ENCODE results near the gene UBE3D. TPM values are rescaled to one million over a fixed set of nuclear protein-coding genes. Genes with fewer than 3 reads are reported as not detected.

Gene UBE3D
- total RNA-seq, 1 donor from 2014 or later, result 4.4 TPM

DNA sequence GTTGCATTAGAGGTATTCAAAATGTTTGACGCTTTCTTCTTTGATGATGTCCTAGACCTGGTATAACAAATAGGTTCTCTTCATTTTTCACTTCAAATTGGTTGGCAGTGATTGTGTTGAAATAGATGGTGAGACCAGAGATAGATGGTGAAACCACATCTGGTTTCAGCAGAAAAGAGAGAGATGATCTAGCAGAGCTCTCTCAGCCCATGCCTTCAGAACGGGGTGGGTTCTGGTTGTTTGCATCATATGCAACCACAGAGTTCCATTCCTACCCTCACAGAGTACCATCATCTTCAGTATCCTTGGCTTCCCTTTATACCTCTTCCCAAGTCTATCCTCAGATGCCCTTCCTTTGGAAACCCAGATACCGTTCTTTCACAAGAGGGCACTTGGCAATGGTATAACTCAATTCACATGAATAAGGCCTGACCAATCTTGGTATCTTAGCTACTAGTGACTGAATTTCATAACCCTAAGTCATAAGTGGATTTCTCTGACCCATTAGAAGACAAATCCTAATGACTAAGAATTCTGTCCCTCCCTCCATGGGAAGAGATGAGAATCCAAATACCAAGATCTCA, 93.7 kb downstream of the UBE3D start:
- H3K4me3 ChIP-seq, result no peak overlapping the region
- no peaks in the 10 kb centered on the region for H3K36me3 ChIP-seq
- TF ChIP-seq, protein P1, sequence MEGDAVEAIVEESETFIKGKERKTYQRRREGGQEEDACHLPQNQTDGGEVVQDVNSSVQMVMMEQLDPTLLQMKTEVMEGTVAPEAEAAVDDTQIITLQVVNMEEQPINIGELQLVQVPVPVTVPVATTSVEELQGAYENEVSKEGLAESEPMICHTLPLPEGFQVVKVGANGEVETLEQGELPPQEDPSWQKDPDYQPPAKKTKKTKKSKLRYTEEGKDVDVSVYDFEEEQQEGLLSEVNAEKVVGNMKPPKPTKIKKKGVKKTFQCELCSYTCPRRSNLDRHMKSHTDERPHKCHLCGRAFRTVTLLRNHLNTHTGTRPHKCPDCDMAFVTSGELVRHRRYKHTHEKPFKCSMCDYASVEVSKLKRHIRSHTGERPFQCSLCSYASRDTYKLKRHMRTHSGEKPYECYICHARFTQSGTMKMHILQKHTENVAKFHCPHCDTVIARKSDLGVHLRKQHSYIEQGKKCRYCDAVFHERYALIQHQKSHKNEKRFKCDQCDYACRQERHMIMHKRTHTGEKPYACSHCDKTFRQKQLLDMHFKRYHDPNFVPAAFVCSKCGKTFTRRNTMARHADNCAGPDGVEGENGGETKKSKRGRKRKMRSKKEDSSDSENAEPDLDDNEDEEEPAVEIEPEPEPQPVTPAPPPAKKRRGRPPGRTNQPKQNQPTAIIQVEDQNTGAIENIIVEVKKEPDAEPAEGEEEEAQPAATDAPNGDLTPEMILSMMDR (IDR thresholded peaks at IDR 0.05), result no peak
- H3K9me3 ChIP-seq, result no peaks in the 10 kb centered on the region
- no peaks in the 10 kb centered on the region for H3K4me1 ChIP-seq
- H3K27me3 ChIP-seq, result no peaks in the 10 kb centered on the region
- ATAC-seq (no peak), DNase-seq (no peak)
- no peak overlapping the region for H3K27ac ChIP-seq
- intact Hi-C loops (cut with DNase I), result no loop called here

DNA sequence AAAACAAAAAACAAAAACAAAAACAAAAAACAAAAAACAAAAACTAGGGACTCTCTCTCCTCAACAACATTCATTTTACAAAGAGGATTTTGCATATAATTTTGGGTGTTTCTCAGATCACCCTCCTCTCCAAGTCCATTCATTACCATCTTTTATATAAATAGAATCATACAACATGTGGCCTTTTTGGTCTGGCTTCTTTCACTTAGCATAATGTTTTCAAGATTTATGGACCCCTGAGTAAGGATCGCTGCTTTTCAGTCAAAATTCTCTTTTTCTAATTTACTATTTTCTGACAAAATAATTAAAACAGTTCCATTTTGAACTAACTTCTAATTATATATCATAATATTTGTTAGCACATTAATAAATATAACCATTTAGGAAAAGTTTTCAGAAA, 94.8 kb downstream of the UBE3D start:
- Histone ChIP-seq H3K9me3 (no peaks in the 10 kb centered on the region), H3K27ac (no peak overlapping the region), H3K4me3 (no peak overlapping the region), H3K4me1 (no peaks in the 10 kb centered on the region), H3K27me3 (no peaks in the 10 kb centered on the region), H3K36me3 (no peaks in the 10 kb centered on the region)
- ATAC-seq (no peak), DNase-seq (no peak)
- TF ChIP-seq, protein P1 (IDR thresholded peaks at IDR 0.05), result no peak
- intact Hi-C loops (cut with DNase I), result no loop called here

DNA sequence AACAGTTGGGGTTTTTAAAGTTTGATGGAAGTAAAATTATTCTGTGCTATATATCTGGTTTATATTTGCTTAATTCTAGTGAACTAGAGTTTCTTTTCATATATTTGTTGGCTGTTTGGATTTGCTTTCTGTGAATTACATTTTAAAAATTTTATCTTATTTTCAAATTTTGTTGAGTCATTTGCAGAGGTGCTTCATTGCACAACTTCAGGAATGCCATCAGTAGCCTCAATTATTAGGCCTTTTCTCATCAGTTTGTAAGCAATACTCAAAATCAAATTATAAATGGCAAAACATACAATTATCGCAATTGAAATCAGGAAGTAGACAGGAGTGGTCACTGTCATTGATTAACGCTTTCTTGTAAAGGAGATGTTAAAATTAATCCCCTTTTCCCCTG, 96.9 kb downstream of the UBE3D start:
- Histone ChIP-seq H3K27me3 (no peaks in the 10 kb centered on the region), H3K4me1 (no peaks in the 10 kb centered on the region), H3K27ac (no peak overlapping the region), H3K36me3 (no peaks in the 10 kb centered on the region), H3K9me3 (no peaks in the 10 kb centered on the region), H3K4me3 (no peak overlapping the region)
- TF ChIP-seq, protein P1 (IDR thresholded peaks at IDR 0.05), result no peak
- intact Hi-C loops (cut with DNase I), result no loop called here
- no peak for DNase-seq
- no peak for ATAC-seq

DNA sequence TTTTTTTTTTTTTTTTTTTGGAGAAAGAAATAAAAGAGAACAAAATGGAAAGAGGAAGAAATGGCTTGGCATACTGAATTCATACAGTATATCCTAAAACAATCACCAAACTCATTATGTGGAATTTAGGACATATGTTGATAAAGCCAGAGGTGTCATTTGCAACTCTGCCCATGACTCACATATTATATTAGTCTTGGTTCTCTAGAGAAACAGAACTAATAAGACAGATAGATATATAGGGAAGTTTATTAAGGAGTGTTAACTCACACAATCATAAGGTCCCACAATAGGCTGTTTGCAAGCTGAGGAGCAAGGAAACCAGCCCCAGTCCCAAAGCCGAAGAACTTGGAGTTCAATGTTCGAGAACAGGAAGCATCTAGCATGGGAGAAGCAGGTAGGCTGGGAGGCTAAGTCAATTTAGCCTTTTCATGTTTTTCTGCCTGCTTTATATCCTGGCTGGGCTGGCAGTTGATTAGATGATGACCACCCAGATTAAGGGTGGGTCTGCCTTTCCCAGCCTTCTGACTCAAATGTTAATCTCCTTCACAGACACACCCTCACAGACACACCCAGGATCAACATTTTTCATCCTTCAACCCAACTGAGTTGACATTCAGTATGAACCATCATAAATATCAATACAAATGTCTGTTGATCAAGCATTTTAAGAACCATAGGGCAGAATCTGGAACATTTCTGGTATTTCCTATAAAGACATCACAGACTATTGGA, 102.3 kb downstream of the UBE3D start:
- no peaks in the 10 kb centered on the region for H3K4me1 ChIP-seq
- H3K36me3 ChIP-seq, result no peaks in the 10 kb centered on the region
- H3K27me3 ChIP-seq, result no peaks in the 10 kb centered on the region
- intact Hi-C loops (cut with DNase I), result no loop called here
- H3K27ac ChIP-seq, result no peak overlapping the region
- H3K9me3 ChIP-seq, result no peaks in the 10 kb centered on the region
- TF ChIP-seq, protein P1 (IDR thresholded peaks at IDR 0.05), result no peak
- DNase-seq (no peak), ATAC-seq (no peak)
- no peak overlapping the region for H3K4me3 ChIP-seq

DNA sequence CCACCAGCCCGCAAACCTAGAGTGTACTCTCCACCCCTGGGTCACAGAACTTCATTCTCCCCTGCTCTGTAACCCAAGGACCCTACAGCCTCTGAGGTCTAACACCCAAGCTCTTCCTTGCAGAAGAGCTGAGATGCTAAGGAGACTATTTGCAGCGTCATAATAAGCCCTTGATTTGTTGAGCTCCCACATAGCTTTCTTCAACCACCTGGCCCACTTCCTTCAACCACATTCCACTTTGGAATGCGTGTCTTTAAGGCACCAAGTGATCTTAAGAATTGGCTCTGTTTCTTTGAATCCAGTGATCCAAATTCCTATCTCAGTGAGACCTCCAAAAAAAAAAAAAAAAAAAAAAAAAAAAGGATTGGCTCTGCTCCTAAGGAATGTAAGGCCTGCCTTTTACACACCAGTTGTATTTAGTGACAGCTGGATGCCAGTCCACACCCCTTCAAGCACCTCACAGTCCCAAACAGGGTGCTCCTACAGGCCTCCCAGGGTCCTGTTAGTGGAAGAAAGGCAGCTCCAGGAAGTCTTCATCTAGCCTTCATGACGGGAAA, 106.2 kb downstream of the UBE3D start:
- TF ChIP-seq, protein P1 (IDR thresholded peaks at IDR 0.05), result no peak
- intact Hi-C loops (cut with DNase I), result no loop called here
- Histone ChIP-seq H3K36me3 (no peaks in the 10 kb centered on the region), H3K4me3 (no peak overlapping the region), H3K27me3 (no peaks in the 10 kb centered on the region), H3K27ac (no peak overlapping the region), H3K4me1 (no peaks in the 10 kb centered on the region), H3K9me3 (no peaks in the 10 kb centered on the region)
- ATAC-seq, result peak; percentile 81
- no peak for DNase-seq
